Parathyroid adenoma (tissue), 2 donors: Measurements from ENCODE around the gene FMO3.

ENCODE experiments used
- H2AFZ ChIP-seq: fragments of 300-600 bp; sonication (generic); one replicate; pipeline ENCODE4 v1.7.0; 2017; ENCODE audit warnings: antibody characterized with exemption, mild to moderate bottlenecking
- H3K27ac ChIP-seq: fragments of 300-600 bp; sonication (generic); one replicate; pipeline ENCODE4 v1.7.0; 2017
- H3K27me3 ChIP-seq: fragments of 300-600 bp; sonication (generic); one replicate; pipeline ENCODE4 v1.7.0; 2017; ENCODE audit warnings: low read length; ENCODE audit not compliant: control insufficient read depth, insufficient read depth
- H3K36me3 ChIP-seq: fragments of 300-600 bp; sonication (generic); one replicate; pipeline ENCODE4 v1.7.0; 2017; ENCODE audit warnings: low read length; ENCODE audit not compliant: control insufficient read depth, insufficient read depth
- H3K4me1 ChIP-seq: fragments of 300-600 bp; sonication (generic); one replicate; pipeline ENCODE4 v1.7.0; 2017; ENCODE audit warnings: control low read depth
- H3K4me2 ChIP-seq: fragments of 300-600 bp; sonication (generic); one replicate; pipeline ENCODE4 v1.7.0; 2017; ENCODE audit warnings: low read length
- H3K4me3 ChIP-seq: fragments of 300-600 bp; sonication (generic); one replicate; pipeline ENCODE4 v1.7.0; 2017; ENCODE audit warnings: low read depth, low read length
- H3K79me2 ChIP-seq: fragments of 300-600 bp; sonication (generic); one replicate; pipeline ENCODE4 v1.7.0; 2017; ENCODE audit warnings: control low read depth
- H3K9ac ChIP-seq: fragments of 300-600 bp; sonication (generic); one replicate; pipeline ENCODE4 v1.7.0; 2017; ENCODE audit warnings: mild to moderate bottlenecking
- H3K9me3 ChIP-seq: fragments of 300-600 bp; sonication (generic); one replicate; pipeline ENCODE4 v1.7.0; 2017; ENCODE audit warnings: low read length; ENCODE audit not compliant: control insufficient read depth
- CTCF ChIP-seq: fragments of 300-600 bp; sonication (generic); IDR thresholded peaks from one replicate; pipeline ENCODE4 v1.7.0; 2017; ENCODE audit warnings: antibody characterized with exemption, mild to moderate bottlenecking
- donor health status: primary hyperparathyroidism.

Gene FMO3

GRCh38 chr1:171110621-171111326 lies 20.1 kb downstream of the FMO3 start:
- no peaks in the 10 kb centered on the region for H3K27me3 ChIP-seq
- no peaks in the 10 kb centered on the region for H3K4me1 ChIP-seq
- H3K4me2 ChIP-seq, result no peak overlapping the region
- H3K9me3 ChIP-seq, result no peaks in the 10 kb centered on the region
- TF ChIP-seq CTCF, result no peak
- H2AFZ ChIP-seq, result no peak overlapping the region
- no peaks in the 10 kb centered on the region for H3K36me3 ChIP-seq
- H3K27ac ChIP-seq, result no peak overlapping the region
- no peak overlapping the region for H3K9ac ChIP-seq
- no peak overlapping the region for H3K4me3 ChIP-seq
- no peaks in the 10 kb centered on the region for H3K79me2 ChIP-seq

- no peaks in the 10 kb centered on the region for H3K4me1 ChIP-seq
- no peak overlapping the region for H3K4me2 ChIP-seq
- H3K9ac ChIP-seq, result no peak overlapping the region
- TF ChIP-seq CTCF, result no peak
- H3K27me3 ChIP-seq, result no peaks in the 10 kb centered on the region
- H3K4me3 ChIP-seq, result no peak overlapping the region
- H3K36me3 ChIP-seq, result no peaks in the 10 kb centered on the region
- H3K27ac ChIP-seq, result no peak overlapping the region
- H2AFZ ChIP-seq, result no peak overlapping the region
- H3K79me2 ChIP-seq, result no peaks in the 10 kb centered on the region
- H3K9me3 ChIP-seq, result no peaks in the 10 kb centered on the region
These were observed 21.4 kb downstream of the FMO3 start for GRCh38 chr1:171112119-171112518.

GRCh38 chr1:171113382-171113781 lies 22.7 kb downstream of the FMO3 start:
- Histone ChIP-seq H3K4me3 (no peak overlapping the region), H3K9ac (no peak overlapping the region), H3K27ac (no peak overlapping the region), H2AFZ (no peak overlapping the region), H3K4me1 (no peaks in the 10 kb centered on the region), H3K4me2 (no peak overlapping the region), H3K79me2 (no peaks in the 10 kb centered on the region), H3K27me3 (no peaks in the 10 kb centered on the region), H3K36me3 (no peaks in the 10 kb centered on the region), H3K9me3 (no peaks in the 10 kb centered on the region)
- TF ChIP-seq CTCF, result no peak

GRCh38 chr1:171115280-171115897 lies 24.7 kb downstream of the FMO3 start:
- Histone ChIP-seq H3K9ac (no peak overlapping the region), H3K79me2 (no peaks in the 10 kb centered on the region), H3K27me3 (no peaks in the 10 kb centered on the region), H3K4me1 (no peaks in the 10 kb centered on the region), H3K4me2 (no peak overlapping the region), H3K9me3 (no peaks in the 10 kb centered on the region), H3K36me3 (no peaks in the 10 kb centered on the region), H2AFZ (no peak overlapping the region), H3K4me3 (no peak overlapping the region), H3K27ac (no peak overlapping the region)
- TF ChIP-seq CTCF, result no peak

- Histone ChIP-seq H3K9me3 (no peaks in the 10 kb centered on the region), H3K4me3 (no peak overlapping the region), H3K27ac (no peak overlapping the region), H3K4me1 (no peaks in the 10 kb centered on the region), H2AFZ (no peak overlapping the region), H3K9ac (no peak overlapping the region), H3K36me3 (no peaks in the 10 kb centered on the region), H3K79me2 (no peaks in the 10 kb centered on the region), H3K4me2 (no peak overlapping the region), H3K27me3 (no peaks in the 10 kb centered on the region)
- TF ChIP-seq CTCF, result no peak
These were observed 26.0 kb downstream of the FMO3 start for GRCh38 chr1:171116676-171117075.
